ENCODE data around the gene PARP15.

GRCh38 chr3:122559906-122560305 is 17.5 kb upstream of the PARP15 start:
- TF ChIP-seq CTCF (IDR thresholded peaks at IDR 0.05) (no peak), EZH2phosphoT487 (IDR thresholded peaks at IDR 0.05) (no peak)
